ENCODE measurements around the gene BMAL1. TPM values are rescaled to one million over a fixed set of nuclear protein-coding genes. Genes with fewer than 3 reads are reported as not detected.
A peak's percentile ranks its signal among the peaks of the same experiment; 100 is the strongest.

Gene BMAL1
- total and polyA plus RNA-seq, 2 donors from 2014 or later = 9.2 to 20.6 TPM

DNA sequence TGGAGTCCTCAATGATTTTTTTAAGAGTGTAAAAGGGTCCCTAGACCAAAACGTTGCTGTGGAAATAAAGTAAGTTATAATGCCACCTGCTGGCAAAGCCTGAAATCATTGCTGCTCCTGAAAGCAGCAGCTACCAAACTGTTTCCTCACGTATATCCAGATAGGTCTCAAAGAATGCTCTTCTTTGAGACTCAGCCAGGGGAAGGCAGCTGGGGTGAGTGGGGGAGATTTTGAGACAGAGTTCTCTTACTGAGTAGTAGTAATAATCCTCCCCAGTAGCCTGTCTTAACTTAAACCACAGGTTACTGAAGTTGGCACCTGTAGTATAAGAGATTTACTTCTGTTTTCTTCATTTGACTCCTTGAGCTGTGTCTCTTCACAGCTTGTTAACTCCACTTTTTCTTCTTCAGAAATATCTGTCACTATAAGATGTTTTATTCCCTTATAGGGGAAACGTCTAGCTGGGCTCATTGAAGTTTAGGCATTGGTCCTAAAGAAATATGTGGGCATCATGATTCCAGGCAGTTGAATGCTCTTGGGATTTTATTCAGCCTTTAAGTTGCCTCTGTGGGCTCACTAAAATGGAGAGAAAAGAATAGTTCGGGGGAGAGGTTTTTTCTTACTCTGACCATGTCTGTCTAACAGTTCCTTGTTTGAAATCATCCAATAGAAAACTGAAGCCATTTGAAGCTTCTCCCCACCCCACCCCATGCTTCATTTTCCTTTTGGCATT is 107.5 kb downstream of the BMAL1 start:
- Histone ChIP-seq H3K4me3 (ENCODE audit: low read length in 3 of 3) (no peak overlapping the region), H3K9ac (ENCODE audit: low read length in 3 of 3) (no peak overlapping the region), H3K27ac (ENCODE audit: low read depth in 2 of 2, low read length in 2 of 2) (no peak overlapping the region), H3K9me3 (ENCODE audit: control insufficient read depth in 2 of 3, insufficient read depth in 1 of 3, low read length in 3 of 3) (no peaks in the 10 kb centered on the region), H3K4me1 (ENCODE audit: control insufficient read depth in 2 of 3, insufficient read depth in 2 of 3, low read depth in 1 of 3, low read length in 3 of 3) (no peaks in the 10 kb centered on the region), H3K27me3 (ENCODE audit: control insufficient read depth, insufficient read depth, low read length) (no peaks in the 10 kb centered on the region), H3K36me3 (ENCODE audit: control insufficient read depth in 2 of 3, insufficient read depth in 3 of 3, low read length in 3 of 3) (peaks cover 3 to 25% (median 10%) of the 10 kb centered on the region in 3 donors)
- no peak for FAIRE-seq
- intact Hi-C loops (cut with DNase I) = no loop called here
- TF ChIP-seq, protein P1, sequence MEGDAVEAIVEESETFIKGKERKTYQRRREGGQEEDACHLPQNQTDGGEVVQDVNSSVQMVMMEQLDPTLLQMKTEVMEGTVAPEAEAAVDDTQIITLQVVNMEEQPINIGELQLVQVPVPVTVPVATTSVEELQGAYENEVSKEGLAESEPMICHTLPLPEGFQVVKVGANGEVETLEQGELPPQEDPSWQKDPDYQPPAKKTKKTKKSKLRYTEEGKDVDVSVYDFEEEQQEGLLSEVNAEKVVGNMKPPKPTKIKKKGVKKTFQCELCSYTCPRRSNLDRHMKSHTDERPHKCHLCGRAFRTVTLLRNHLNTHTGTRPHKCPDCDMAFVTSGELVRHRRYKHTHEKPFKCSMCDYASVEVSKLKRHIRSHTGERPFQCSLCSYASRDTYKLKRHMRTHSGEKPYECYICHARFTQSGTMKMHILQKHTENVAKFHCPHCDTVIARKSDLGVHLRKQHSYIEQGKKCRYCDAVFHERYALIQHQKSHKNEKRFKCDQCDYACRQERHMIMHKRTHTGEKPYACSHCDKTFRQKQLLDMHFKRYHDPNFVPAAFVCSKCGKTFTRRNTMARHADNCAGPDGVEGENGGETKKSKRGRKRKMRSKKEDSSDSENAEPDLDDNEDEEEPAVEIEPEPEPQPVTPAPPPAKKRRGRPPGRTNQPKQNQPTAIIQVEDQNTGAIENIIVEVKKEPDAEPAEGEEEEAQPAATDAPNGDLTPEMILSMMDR (IDR thresholded peaks at IDR 0.05; ENCODE audit: borderline replicate concordance, extremely low read depth, insufficient read depth) = peak; percentile 50
- peak in 4 of 5 donors; percentile 50 to 77 (median 66) for DNase-seq

DNA sequence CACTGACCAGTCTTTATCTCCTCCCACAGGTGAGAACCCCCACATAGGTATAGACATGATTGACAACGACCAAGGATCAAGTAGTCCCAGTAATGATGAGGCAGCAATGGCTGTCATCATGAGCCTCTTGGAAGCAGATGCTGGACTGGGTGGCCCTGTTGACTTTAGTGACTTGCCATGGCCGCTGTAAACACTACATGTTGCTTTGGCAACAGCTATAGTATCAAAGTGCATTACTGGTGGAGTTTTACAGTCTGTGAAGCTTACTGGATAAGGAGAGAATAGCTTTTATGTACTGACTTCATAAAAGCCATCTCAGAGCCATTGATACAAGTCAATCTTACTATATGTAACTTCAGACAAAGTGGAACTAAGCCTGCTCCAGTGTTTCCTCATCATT is 109.0 kb downstream of the BMAL1 start:
- H3K4me1 ChIP-seq (ENCODE audit: control insufficient read depth in 2 of 3, insufficient read depth in 2 of 3, low read depth in 1 of 3, low read length in 3 of 3) = no peaks in the 10 kb centered on the region
- DNase-seq = no peak
- H3K36me3 ChIP-seq (ENCODE audit: control insufficient read depth in 2 of 3, insufficient read depth in 3 of 3, low read length in 3 of 3) = peaks cover 3 to 21% (median 8%) of the 10 kb centered on the region in 3 donors
- no peak for FAIRE-seq
- no peaks in the 10 kb centered on the region for H3K27me3 ChIP-seq (ENCODE audit: control insufficient read depth, insufficient read depth, low read length)
- no peak overlapping the region for H3K9ac ChIP-seq (ENCODE audit: low read length in 3 of 3)
- H3K27ac ChIP-seq (ENCODE audit: low read depth in 2 of 2, low read length in 2 of 2) = no peak overlapping the region
- TF ChIP-seq, protein P1 (IDR thresholded peaks at IDR 0.05; ENCODE audit: borderline replicate concordance, extremely low read depth, insufficient read depth) = no peak
- H3K9me3 ChIP-seq (ENCODE audit: control insufficient read depth in 2 of 3, insufficient read depth in 1 of 3, low read length in 3 of 3) = no peaks in the 10 kb centered on the region
- intact Hi-C loops (cut with DNase I) = no loop called here
- H3K4me3 ChIP-seq (ENCODE audit: low read length in 3 of 3) = no peak overlapping the region

DNA sequence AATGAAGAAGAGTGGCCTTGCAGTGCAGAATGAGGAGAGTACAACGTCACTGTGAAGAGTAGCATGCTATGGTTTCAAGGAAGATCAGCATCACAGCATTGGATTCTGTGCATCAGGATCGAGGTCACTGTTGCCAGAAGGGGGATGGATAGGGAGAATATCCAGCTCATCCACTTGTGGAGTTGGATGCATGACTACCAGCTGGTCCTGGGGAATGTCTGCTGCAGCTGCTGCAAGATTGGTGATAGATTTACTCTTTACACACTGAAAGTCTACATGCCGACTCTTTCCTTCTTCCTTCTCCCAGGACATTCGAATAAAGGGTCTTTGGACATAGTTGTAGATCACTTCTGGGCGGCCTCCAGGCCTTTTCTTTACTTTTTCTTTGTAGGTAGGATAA is 111.2 kb downstream of the BMAL1 start:
- H3K9me3 ChIP-seq (ENCODE audit: control insufficient read depth in 2 of 3, insufficient read depth in 1 of 3, low read length in 3 of 3) = no peaks in the 10 kb centered on the region
- no peak overlapping the region for H3K4me3 ChIP-seq (ENCODE audit: low read length in 3 of 3)
- H3K27ac ChIP-seq (ENCODE audit: low read depth in 2 of 2, low read length in 2 of 2) = no peak overlapping the region
- TF ChIP-seq, protein P1 (IDR thresholded peaks at IDR 0.05; ENCODE audit: borderline replicate concordance, extremely low read depth, insufficient read depth) = no peak
- no peaks in the 10 kb centered on the region for H3K27me3 ChIP-seq (ENCODE audit: control insufficient read depth, insufficient read depth, low read length)
- no peak for FAIRE-seq
- peaks cover 3 to 16% (median 5%) of the 10 kb centered on the region in 3 donors for H3K36me3 ChIP-seq (ENCODE audit: control insufficient read depth in 2 of 3, insufficient read depth in 3 of 3, low read length in 3 of 3)
- DNase-seq = no peak
- intact Hi-C loops (cut with DNase I) = no loop called here
- no peak overlapping the region for H3K9ac ChIP-seq (ENCODE audit: low read length in 3 of 3)
- no peaks in the 10 kb centered on the region for H3K4me1 ChIP-seq (ENCODE audit: control insufficient read depth in 2 of 3, insufficient read depth in 2 of 3, low read depth in 1 of 3, low read length in 3 of 3)

Measured in kidney (tissue), 14 donors.